ENCODE measurements around the gene MAP7. TPM values are rescaled to one million over a fixed set of nuclear protein-coding genes. Genes with fewer than 3 reads are reported as not detected.

Gene MAP7
- total and polyA plus RNA-seq, 2 experiments from 2014 or later, result 44.7 to 49.2 TPM

GRCh38 chr6:136521427-136521826 is 28.8 kb downstream of the MAP7 start:
- Histone ChIP-seq H3K4me3 (no peak overlapping the region), H3K79me2 (replicated peaks; ENCODE audit: insufficient read depth) (peaks cover 99% of the 10 kb centered on the region), H3K27ac (ENCODE audit: low read depth) (no peak overlapping the region), H3F3A (replicated peaks; ENCODE audit: low read depth) (no peaks in the 10 kb centered on the region; the same call in 1 of the 2 replicates), H3K4me2 (no peak overlapping the region), H3K4me1 (ENCODE audit: insufficient read depth) (peaks cover 54% of the 10 kb centered on the region), H4K20me1 (replicated peaks; ENCODE audit: insufficient read depth) (peaks cover 7% of the 10 kb centered on the region; the same call in 1 of the 2 replicates), H3K9me2 (ENCODE audit: insufficient read depth) (no peaks in the 10 kb centered on the region; the same call in 1 of the 2 replicates), H3K36me3 (ENCODE audit: insufficient read depth) (no peaks in the 10 kb centered on the region), H3K27me3 (ENCODE audit: insufficient read depth) (no peaks in the 10 kb centered on the region), H2AFZ (no peak overlapping the region)
- Mint-ChIP-seq H3K9me3 (no peaks in the 10 kb centered on the region), H3K27ac (no peak overlapping the region), H3K36me3 (ENCODE audit: low read depth) (no peaks in the 10 kb centered on the region), H3K27me3 (ENCODE audit: insufficient read depth, low read depth, poor library complexity) (peaks cover 3% of the 10 kb centered on the region), H3K4me3 (no peak overlapping the region), H3K4me1 (peaks cover 51% of the 10 kb centered on the region)
- ATAC-seq (no peak), DNase-seq (ENCODE audit: low spot score) (no peak)
- TF ChIP-seq EZH2phosphoT487 (IDR thresholded peaks at IDR 0.05; ENCODE audit: unreplicated experiment), result no peak
- no peak for TF ChIP-seq POLR2AphosphoS5 (IDR thresholded peaks at IDR 0.05; ENCODE audit: low read depth)
- no peak for TF ChIP-seq ZNF462 (CRISPR knock-in tag; IDR thresholded peaks at IDR 0.05)

- peaks cover 100% of the 10 kb centered on the region for H3K79me2 ChIP-seq (replicated peaks; ENCODE audit: insufficient read depth)
- H3K36me3 ChIP-seq (ENCODE audit: insufficient read depth), result no peaks in the 10 kb centered on the region
- H3K27ac ChIP-seq (ENCODE audit: low read depth), result no peak overlapping the region
- Mint-ChIP-seq H3K4me3 (no peak overlapping the region), H3K36me3 (ENCODE audit: low read depth) (0 out of 3 replicates have a peak, but pooled peaks cover 2% of the 10 kb centered on the region), H3K9me3 (no peaks in the 10 kb centered on the region), H3K4me1 (peaks cover 46% of the 10 kb centered on the region), H3K27me3 (ENCODE audit: insufficient read depth, low read depth, poor library complexity) (no peaks in the 10 kb centered on the region), H3K27ac (peak overlapping the region; percentile 38; the same call in 1 of the 2 replicates)
- no peak; the same call in 2 of the 3 replicates for ATAC-seq
- H4K20me1 ChIP-seq (replicated peaks; ENCODE audit: insufficient read depth), result peaks cover 7% of the 10 kb centered on the region; the same call in 1 of the 2 replicates
- no peaks in the 10 kb centered on the region; the same call in 1 of the 2 replicates for H3K9me2 ChIP-seq (ENCODE audit: insufficient read depth)
- no peak overlapping the region for H3K4me3 ChIP-seq
- H3K4me1 ChIP-seq (ENCODE audit: insufficient read depth), result peaks cover 45% of the 10 kb centered on the region
- H2AFZ ChIP-seq, result no peak overlapping the region
- DNase-seq (ENCODE audit: low spot score), result no peak
- 0 out of 2 replicates have a peak overlapping the region, but pooled peaks have one; percentile 44 for H3K4me2 ChIP-seq
- no peaks in the 10 kb centered on the region; the same call in 1 of the 2 replicates for H3F3A ChIP-seq (replicated peaks; ENCODE audit: low read depth)
- no peaks in the 10 kb centered on the region for H3K27me3 ChIP-seq (ENCODE audit: insufficient read depth)
- TF ChIP-seq ETS1 (IDR thresholded peaks at IDR 0.05) (no peak), POLR2AphosphoS5 (IDR thresholded peaks at IDR 0.05; ENCODE audit: low read depth) (no peak), ZNF114 (CRISPR knock-in tag; IDR thresholded peaks at IDR 0.05) (no peak), CTCF (conservative IDR thresholded peaks at IDR 0.05; ENCODE audit: low read depth in 2 of 2) (no peak), EZH2 (IDR thresholded peaks at IDR 0.05; ENCODE audit: low read depth, unreplicated experiment) (no peak), NANOG (IDR thresholded peaks at IDR 0.05; ENCODE audit: borderline replicate concordance) (no peak)
These were observed 29.7 kb downstream of the MAP7 start for GRCh38 chr6:136520517-136520916.
